Measurements from ENCODE around the gene AK1. TPM values are rescaled to one million over a fixed set of nuclear protein-coding genes. Genes with fewer than 3 reads are reported as not detected.

AK1 gene
- total RNA-seq, 1 experiment from 2014 or later, result 35.8 TPM

DNA sequence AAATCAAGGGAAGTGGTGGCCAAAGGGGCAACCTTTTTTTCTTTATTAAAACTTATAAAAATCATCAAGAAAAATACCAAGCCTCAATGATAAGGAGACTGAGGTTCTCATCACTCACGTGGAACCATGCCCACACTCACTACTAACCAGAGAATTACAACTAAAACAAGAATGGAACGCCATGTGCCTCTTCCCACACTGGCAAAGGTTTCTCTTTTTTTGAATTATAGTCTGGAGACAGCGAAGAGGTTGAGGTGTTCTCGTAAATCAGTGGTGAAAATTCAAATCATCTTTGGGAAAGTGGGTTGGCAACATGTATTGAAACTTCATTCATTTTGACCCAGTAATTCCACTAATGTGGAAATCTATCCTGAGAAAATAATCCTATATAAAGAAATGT, 55.4 kb downstream of the AK1 start:
- TF ChIP-seq EZH2 (IDR thresholded peaks at IDR 0.05; ENCODE audit: borderline replicate concordance, low read depth, low read length, poor library complexity, severe bottlenecking) (no peak), CTCF (conservative IDR thresholded peaks at IDR 0.05; ENCODE audit: low read depth, low read length) (no peak)
- Histone ChIP-seq H3K4me1 (ENCODE audit: insufficient read depth, low read length, poor library complexity, severe bottlenecking) (no peaks in the 10 kb centered on the region), H3K27ac (ENCODE audit: low read depth, low read length, poor library complexity, severe bottlenecking) (no peak overlapping the region), H3K4me3 (ENCODE audit: low read depth, low read length, poor library complexity, severe bottlenecking) (no peak overlapping the region), H3K36me3 (ENCODE audit: insufficient read depth, low read length, poor library complexity, severe bottlenecking) (peaks cover 5% of the 10 kb centered on the region), H3K9me3 (ENCODE audit: low read depth, low read length, poor library complexity, severe bottlenecking) (no peaks in the 10 kb centered on the region), H3K27me3 (replicated peaks; ENCODE audit: insufficient read depth, low read depth, low read length, poor library complexity) (no peaks in the 10 kb centered on the region)
- POLR2A ChIA-PET (ENCODE audit: low non-redundant PET), result interaction anchor here (0.6 kb wide), 1 partner anchor 598 kb away, joined by 12 read pairs; no protein-coding TSS in a partner anchor
- no TSS peak for BruUV-seq (replicated peaks)
- DNase-seq (ENCODE audit: low spot score), result no peak
- intact Hi-C loops (cut with micrococcal nuclease; ENCODE audit: unreplicated experiment), result no loop called here
- CTCF ChIA-PET, result no interaction called here

- Histone ChIP-seq H3K36me3 (ENCODE audit: insufficient read depth, low read length, poor library complexity, severe bottlenecking) (peaks cover 17% of the 10 kb centered on the region), H3K9me3 (ENCODE audit: low read depth, low read length, poor library complexity, severe bottlenecking) (no peaks in the 10 kb centered on the region), H3K4me3 (ENCODE audit: low read depth, low read length, poor library complexity, severe bottlenecking) (no peak overlapping the region), H3K27me3 (replicated peaks; ENCODE audit: insufficient read depth, low read depth, low read length, poor library complexity) (no peaks in the 10 kb centered on the region), H3K4me1 (ENCODE audit: insufficient read depth, low read length, poor library complexity, severe bottlenecking) (no peaks in the 10 kb centered on the region), H3K27ac (ENCODE audit: low read depth, low read length, poor library complexity, severe bottlenecking) (no peak overlapping the region)
- DNase-seq (ENCODE audit: low spot score), result no peak
- BruUV-seq (replicated peaks), result no TSS peak
- TF ChIP-seq CTCF (conservative IDR thresholded peaks at IDR 0.05; ENCODE audit: low read depth, low read length) (no peak), EZH2 (IDR thresholded peaks at IDR 0.05; ENCODE audit: borderline replicate concordance, low read depth, low read length, poor library complexity, severe bottlenecking) (no peak)
- intact Hi-C loops (cut with micrococcal nuclease; ENCODE audit: unreplicated experiment), result no loop called here
- ChIA-PET POLR2A (ENCODE audit: low non-redundant PET) (no interaction called here), CTCF (interaction anchor here (0.6 kb wide), 1 partner anchor 84 kb away, joined by 3 read pairs; the partner anchor contains the start of gene TOR2A)
These were observed 58.9 kb downstream of the AK1 start for GRCh38 chr9:127818574-127818973.

DNA sequence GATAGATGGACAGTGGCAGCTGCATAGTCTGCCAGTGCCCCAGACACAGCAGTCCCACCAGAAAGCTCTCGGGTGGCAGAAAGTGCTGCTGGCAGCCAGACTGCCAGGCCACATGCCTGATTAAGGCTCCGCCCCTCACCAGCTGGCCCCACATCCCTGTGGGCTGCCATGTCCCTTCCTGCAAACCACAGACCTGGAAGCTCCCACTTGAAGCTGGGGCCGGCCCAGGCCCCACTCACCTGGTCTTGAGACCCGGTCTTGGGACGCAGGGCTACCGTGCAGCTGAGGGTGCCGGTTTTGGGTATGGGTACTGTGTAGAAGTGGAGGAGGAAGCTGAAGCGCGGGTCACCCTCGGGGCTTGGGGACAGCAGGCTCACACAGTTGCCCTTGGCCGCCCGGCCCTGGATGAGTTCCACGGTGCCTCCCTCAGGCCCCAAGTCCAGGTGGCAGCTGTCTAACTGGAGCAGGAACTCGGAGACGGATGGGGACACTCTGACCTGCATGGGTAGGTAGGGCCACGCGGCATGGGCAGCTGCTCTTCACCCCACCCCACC, 59.5 kb downstream of the AK1 start:
- TF ChIP-seq CTCF (conservative IDR thresholded peaks at IDR 0.05; ENCODE audit: low read depth, low read length) (no peak), EZH2 (IDR thresholded peaks at IDR 0.05; ENCODE audit: borderline replicate concordance, low read depth, low read length, poor library complexity, severe bottlenecking) (no peak)
- Histone ChIP-seq H3K27me3 (replicated peaks; ENCODE audit: insufficient read depth, low read depth, low read length, poor library complexity) (no peaks in the 10 kb centered on the region), H3K27ac (ENCODE audit: low read depth, low read length, poor library complexity, severe bottlenecking) (no peak overlapping the region), H3K9me3 (ENCODE audit: low read depth, low read length, poor library complexity, severe bottlenecking) (no peaks in the 10 kb centered on the region), H3K4me3 (ENCODE audit: low read depth, low read length, poor library complexity, severe bottlenecking) (no peak overlapping the region), H3K4me1 (ENCODE audit: insufficient read depth, low read length, poor library complexity, severe bottlenecking) (no peaks in the 10 kb centered on the region), H3K36me3 (ENCODE audit: insufficient read depth, low read length, poor library complexity, severe bottlenecking) (peaks cover 23% of the 10 kb centered on the region)
- ChIA-PET POLR2A (ENCODE audit: low non-redundant PET) (no interaction called here), CTCF (no interaction called here)
- no TSS peak for BruUV-seq (replicated peaks)
- intact Hi-C loops (cut with micrococcal nuclease; ENCODE audit: unreplicated experiment), result no loop called here
- no peak for DNase-seq (ENCODE audit: low spot score)
